HG02642 (cell line): ENCODE measurements around the gene NDUFAF8.

Experiments used
- ATAC-seq: cut with Tn5 transposase; IDR thresholded peaks from one replicate; pipeline ENCODE4 v1.9.1; 2021; ENCODE audit warnings: mild to moderate bottlenecking; ENCODE audit not compliant: unreplicated experiment, poor library complexity

Gene NDUFAF8

DNA sequence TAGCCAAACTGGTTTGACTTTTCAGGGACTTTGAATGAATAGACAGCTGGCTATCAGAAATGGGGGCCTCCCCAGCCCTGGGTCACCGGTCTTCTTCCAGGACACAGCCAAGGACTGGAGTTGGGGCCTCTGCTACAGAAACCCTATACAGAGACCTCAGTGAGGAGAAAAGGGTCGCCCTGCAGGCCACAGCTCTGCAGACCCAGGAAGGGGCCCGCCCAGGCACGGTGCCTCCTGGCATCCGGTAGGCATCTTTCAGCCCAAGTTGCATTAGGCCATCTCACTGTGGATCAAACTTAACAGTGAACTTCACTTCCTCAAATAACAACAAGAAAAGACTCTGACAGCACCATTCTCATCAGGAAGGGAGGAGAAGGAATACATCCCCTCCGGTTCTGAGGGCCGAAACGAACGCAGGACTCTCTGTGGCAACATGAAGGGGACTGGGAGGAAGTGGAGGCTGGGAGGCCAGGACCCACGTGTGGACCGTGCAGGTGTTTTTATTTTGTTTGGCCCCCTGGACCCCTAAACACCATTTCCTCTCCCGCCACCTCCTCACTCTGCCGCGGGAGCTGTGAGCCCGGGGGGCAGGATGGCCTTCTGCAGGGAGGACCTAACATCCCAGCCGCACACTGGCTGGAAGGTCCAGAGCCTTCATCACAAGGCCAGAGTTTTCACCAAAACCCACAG lies 48.8 kb downstream of the NDUFAF8 start:
- no peak for ATAC-seq

DNA sequence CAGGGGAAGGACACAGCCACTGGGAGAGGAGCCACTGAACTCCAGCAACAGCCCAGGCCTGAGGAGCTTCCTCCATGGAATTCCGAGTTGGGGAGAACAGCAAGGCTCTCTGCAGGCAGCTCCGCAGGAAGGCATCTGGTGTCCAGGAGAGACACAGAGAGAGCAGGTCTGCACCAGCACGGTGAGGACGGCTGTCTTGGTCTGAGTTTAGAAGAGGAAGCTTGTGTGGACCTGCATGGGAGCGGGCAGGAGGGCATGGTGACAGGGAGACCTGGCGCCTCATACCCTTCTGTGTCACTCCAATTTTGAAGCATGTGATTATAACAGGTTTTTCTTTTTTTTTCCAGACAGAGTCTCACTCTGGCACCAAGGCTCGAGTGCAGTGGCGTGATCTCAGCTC lies 49.6 kb downstream of the NDUFAF8 start:
- no peak for ATAC-seq

DNA sequence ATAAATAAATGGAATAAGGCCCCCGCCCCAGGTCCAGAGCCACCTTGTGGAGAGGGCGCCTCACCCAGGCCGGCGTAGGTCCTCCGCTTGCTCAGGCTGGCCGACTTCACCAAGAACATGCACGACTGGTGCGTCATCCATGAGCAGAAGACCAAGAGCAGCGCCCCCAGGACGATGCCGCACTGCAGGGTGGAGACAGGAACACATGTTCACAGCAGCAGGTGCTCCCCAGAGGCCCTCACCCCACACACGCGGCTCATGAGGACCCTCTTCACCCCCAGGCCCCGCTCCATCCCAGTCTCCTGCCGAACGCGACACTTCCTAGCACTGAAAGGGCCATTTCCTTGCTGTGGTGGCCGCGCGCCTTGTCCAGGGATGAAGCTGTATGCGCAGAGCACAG lies 50.5 kb downstream of the NDUFAF8 start:
- ATAC-seq, result no peak

DNA sequence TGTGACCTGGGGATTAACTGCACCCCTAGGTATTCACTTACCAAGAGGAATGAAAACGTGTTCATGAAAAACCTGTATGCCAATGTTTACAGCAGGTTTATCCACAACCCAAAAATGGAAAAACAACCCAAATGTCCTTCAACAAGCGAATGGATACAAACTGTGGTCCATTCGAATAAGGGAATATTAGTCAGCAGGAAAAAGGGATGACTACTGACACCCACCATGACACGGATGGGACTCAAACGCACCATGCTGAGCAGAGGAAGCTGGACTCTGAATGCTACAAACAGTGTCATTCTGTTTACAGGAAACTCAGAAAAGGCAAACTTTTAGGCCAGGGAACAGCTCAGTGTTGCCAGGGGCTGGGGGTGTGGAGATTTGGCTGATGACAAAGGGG lies 51.1 kb downstream of the NDUFAF8 start:
- no peak for ATAC-seq
